GM19467 (cell line): ENCODE measurements around the gene ZG16.

Source experiments
- ATAC-seq: cut with Tn5 transposase; IDR thresholded peaks from one replicate; pipeline ENCODE4 v1.9.1; 2021; ENCODE audit warnings: mild to moderate bottlenecking, moderate library complexity; ENCODE audit not compliant: unreplicated experiment

Gene ZG16

GRCh38 chr16:29807426-29808218 is 29.6 kb downstream of the ZG16 start:
- ATAC-seq: no peak

- no peak for ATAC-seq
Measured at GRCh38 chr16:29808219-29808900, 30.3 kb downstream of the ZG16 start.

DNA sequence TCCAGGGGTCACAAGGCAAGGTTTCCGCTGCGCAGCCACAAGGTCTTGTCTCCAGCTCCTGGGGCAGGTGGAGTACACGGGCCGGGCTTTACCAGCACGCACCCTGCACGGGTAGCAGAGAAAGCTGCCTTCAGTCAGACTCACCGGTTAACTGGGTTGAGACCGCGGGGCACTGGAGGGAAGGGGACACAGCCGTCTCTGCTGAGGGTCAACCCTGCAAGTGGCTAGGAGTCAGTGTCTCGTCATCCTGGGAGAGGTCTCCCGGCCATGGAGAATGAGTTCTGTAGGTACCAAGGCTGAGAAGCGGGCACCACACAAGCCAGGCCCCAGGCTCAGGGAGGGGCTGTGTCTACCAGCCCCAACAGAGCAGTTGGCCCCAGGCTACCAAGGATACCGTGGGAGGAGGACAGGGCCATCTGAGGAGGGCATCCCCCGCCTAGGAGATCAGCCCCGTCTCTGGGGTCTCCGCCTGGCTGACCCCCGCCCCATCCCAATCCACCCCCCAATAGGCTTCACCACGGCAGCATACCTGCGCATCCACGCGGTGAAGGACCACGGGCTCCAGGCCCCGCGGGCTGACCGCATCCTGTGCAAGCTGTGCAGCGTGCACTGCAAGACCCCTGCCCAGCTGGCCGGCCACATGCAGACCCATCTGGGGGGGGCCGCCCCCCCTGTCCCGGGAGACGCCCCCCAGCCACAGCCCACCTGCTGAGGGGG is 31.1 kb downstream of the ZG16 start:
- no peak for ATAC-seq

DNA sequence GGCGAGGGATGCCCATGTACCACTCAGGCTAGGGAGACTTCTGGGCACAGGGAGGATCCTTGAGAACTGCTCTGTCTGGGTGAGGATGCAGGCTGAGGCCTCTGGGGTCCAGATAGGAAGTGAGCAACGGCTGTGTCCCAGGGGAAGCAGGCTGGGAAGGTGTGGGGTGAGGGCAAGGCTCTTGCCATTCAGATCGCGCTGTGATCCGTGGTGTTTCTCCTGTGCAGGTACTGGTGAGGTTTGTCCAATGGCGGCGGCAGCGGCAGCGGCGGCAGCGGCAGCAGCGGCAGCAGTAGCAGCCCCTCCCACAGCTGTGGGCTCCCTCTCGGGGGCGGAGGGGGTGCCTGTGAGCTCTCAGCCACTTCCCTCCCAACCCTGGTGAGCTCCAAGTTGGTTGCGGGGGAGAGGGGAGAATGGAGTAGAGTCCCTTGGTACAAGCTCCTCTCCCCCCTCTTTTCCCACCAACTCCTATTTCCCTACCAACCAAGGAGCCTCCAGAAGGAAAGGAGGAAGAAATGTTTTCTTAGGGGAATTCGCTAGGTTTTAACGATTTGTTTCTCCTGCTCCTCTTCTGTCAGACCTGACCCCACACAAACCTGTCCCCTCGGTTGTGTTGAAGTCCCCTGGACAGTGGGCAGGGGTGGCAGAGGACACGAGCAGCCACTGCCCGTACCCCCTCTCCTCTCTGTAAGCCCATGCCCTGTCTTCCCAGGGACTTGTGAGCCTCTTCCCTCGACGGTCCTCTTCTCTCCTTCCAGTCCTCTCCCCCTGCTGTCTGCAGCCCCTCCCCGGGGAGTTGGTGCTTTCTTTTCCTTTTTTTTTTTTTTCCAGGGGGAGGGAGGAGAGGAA is 32.0 kb downstream of the ZG16 start:
- no peak for ATAC-seq

- no peak for ATAC-seq
Measured at GRCh38 chr16:29810699-29811169, 32.7 kb downstream of the ZG16 start.

GRCh38 chr16:29811170-29811895 is 33.3 kb downstream of the ZG16 start:
- ATAC-seq: peak; percentile 36

- ATAC-seq: no peak
Measured at GRCh38 chr16:29811896-29812665, 34.0 kb downstream of the ZG16 start, which contains the start of gene PRRT2. Gene PRRT2 (plus strand): TSS chr16:29812193. CDS start chr16:29813055, 862 bp downstream.

DNA sequence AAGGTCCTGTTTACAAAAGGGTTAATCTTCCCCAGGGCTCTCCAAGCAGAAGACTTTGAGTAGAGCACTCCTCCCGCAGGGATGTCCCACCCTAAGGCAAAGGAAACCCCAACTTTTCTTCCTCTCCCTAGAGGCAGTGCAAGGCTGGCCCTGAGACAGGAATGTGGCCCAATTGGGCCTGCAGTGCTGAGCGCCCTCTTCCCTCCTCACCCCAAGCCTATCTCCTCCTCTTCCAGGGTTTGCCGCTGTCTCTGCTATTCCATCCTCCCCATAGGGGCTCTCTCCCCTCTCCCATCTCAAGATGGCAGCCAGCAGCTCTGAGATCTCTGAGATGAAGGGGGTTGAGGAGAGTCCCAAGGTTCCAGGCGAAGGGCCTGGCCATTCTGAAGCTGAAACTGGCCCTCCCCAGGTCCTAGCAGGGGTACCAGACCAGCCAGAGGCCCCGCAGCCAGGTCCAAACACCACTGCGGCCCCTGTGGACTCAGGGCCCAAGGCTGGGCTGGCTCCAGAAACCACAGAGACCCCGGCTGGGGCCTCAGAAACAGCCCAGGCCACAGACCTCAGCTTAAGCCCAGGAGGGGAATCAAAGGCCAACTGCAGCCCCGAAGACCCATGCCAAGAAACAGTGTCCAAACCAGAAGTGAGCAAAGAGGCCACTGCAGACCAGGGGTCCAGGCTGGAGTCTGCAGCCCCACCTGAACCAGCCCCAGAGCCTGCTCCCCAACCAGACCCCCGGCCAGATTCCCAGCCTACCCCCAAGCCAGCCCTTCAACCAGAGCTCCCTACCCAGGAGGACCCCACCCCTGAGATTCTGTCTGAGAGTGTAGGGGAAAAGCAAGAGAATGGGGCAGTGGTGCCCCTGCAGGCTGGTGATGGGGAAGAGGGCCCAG is 34.9 kb downstream of the ZG16 start:
- no peak for ATAC-seq

GRCh38 chr16:29813644-29814562 is 35.8 kb downstream of the ZG16 start:
- ATAC-seq: no peak

GRCh38 chr16:29814592-29814991 is 36.5 kb downstream of the ZG16 start:
- ATAC-seq: no peak

DNA sequence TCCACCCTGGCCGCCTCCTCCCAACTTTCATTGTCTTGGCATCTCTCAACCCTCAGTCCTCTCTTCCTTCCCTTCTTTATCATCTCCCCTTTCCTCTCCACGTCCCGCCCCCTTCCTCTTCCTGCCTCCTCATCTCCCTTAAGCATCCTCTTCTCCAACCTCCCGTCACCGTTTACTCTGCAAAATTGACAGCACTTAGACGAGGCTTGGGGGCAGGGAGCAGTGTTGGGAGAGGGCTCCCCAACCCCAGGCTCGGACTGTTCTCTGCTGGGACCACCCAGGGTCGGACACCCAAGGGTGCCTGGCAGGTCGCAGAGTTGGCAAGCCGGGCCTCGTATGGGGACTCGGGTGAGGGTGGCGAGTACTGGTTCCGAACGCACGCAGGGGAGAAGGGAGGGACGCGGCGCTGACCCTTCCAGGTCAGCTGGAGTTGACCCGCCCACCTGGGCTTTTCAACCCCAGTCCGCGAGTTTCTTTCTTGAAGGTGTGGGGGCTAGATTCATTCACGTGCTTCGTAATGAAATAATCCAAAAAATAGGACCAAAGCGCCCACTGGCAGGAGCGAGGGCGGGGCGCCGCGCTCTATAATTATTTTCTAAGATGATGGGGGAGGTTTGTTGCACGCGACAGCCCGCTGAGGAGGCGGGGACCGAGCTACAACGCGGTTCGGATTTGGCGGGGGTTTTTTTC is 37.1 kb downstream of the ZG16 start:
- ATAC-seq: no peak

DNA sequence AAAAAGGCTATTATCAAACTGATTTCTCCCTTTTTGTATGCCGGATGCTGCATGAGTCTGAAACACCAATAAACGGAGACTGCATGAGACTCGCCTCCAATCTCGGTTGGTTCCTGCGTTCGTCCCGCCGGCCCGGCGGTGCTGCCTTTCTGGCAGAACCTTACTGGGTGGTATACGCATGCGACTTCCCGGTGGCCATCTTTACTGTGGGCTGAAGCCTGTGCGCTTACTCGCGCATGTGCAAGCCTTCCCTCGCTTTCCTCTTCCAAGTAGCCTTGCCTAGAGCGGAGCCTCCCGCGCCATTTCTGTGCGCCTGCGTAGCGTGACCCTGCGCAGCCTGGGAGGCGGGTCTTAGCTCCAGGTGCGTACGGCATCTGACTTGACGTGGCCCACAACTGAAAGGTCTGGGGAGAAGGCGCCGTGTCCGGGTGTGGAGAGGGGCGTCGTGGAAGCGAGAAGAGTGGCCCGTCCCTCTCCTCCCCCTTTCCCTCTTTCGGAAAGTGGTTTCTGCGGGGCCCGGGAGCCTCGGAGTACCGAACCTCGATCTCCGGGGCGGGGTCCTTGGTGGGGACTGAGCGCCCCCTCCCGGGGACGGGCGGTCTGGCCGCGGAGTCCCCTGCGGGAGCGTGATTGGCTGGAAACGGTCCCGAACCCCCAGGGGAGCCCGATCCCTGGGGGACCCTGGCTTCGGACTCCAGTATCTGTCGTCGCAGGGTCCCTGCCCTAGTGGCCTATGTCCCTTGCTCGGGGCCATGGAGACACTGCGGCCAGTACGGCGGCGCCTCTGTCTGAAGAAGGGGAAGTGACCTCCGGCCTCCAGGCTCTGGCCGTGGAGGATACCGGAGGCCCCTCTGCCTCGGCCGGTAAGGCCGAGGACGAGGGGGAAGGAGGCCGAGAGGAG is 38.0 kb downstream of the ZG16 start, which contains the start of gene PAGR1:
Gene PAGR1 (plus strand): TSS at position 360 of the 901 bp plus-strand sequence. CDS start 374 bp downstream, at position 734.
- ATAC-seq: peak; percentile 49

GRCh38 chr16:29816694-29817441 is 38.8 kb downstream of the ZG16 start:
- ATAC-seq: no peak

- no peak for ATAC-seq
Measured at GRCh38 chr16:29818082-29818481, 40.0 kb downstream of the ZG16 start.

- no peak for ATAC-seq
Measured at GRCh38 chr16:29819506-29819905, 41.5 kb downstream of the ZG16 start.
